ENCODE measurements around the gene FANK1. TPM values are rescaled to one million over a fixed set of nuclear protein-coding genes. Genes with fewer than 3 reads are reported as not detected.

The FANK1 gene
- total RNA-seq, 2 experiments from 2014 or later = not detected

- CTCF ChIA-PET (ENCODE audit: unreplicated experiment) = no interaction called here
- BruUV-seq (replicated peaks) = no TSS peak
Observed at GRCh38 chr10:125936331-125936730, 40.0 kb downstream of the FANK1 start.

GRCh38 chr10:125940515-125940914 lies 44.2 kb downstream of the FANK1 start:
- CTCF ChIA-PET (ENCODE audit: unreplicated experiment) = no interaction called here
- BruUV-seq (replicated peaks) = no TSS peak
- intact Hi-C loops (cut with micrococcal nuclease; ENCODE audit: unreplicated experiment) = no loop called here

More at GRCh38 chr10:125936331-125936730, 40.0 kb downstream of the FANK1 start:
- Histone ChIP-seq H3K9me3 (ENCODE audit: low read length) (no peaks in the 10 kb centered on the region), H3K36me3 (ENCODE audit: insufficient read depth, low read length) (no peaks in the 10 kb centered on the region), H3K4me1 (ENCODE audit: insufficient read depth, low read length, poor library complexity, severe bottlenecking) (no peaks in the 10 kb centered on the region), H3K4me2 (ENCODE audit: low read length) (no peak overlapping the region), H4K20me1 (ENCODE audit: insufficient read depth, low read length) (no peaks in the 10 kb centered on the region), H2AFZ (ENCODE audit: low read length) (no peak overlapping the region), H3K79me2 (ENCODE audit: insufficient read depth, low read depth, low read length) (no peaks in the 10 kb centered on the region), H3K9me2 (ENCODE audit: insufficient read depth, low read length) (no peaks in the 10 kb centered on the region), H3K4me3 (ENCODE audit: low read depth, low read length, poor library complexity, severe bottlenecking) (no peak overlapping the region), H3K27ac (ENCODE audit: low read depth, low read length, poor library complexity, severe bottlenecking) (no peak overlapping the region)
- TF ChIP-seq EZH2phosphoT487 (IDR thresholded peaks at IDR 0.05; ENCODE audit: borderline replicate concordance, low read depth, low read length) (no peak), CTCF (conservative IDR thresholded peaks at IDR 0.05; ENCODE audit: low read length) (no peak)
- intact Hi-C loops (cut with micrococcal nuclease; ENCODE audit: unreplicated experiment) = no loop called here
- POLR2A ChIA-PET = interaction anchor here (0.7 kb wide), 1 partner anchor 473 kb away, joined by 4 read pairs; no protein-coding TSS in a partner anchor
- DNase-seq (ENCODE audit: low spot score) = no peak

More at GRCh38 chr10:125940515-125940914, 44.2 kb downstream of the FANK1 start:
- Histone ChIP-seq H4K20me1 (ENCODE audit: insufficient read depth, low read length) (no peaks in the 10 kb centered on the region), H3K9me2 (ENCODE audit: insufficient read depth, low read length) (no peaks in the 10 kb centered on the region), H3K4me2 (ENCODE audit: low read length) (no peak overlapping the region), H3K4me3 (ENCODE audit: low read depth, low read length, poor library complexity, severe bottlenecking) (no peak overlapping the region), H3K27ac (ENCODE audit: low read depth, low read length, poor library complexity, severe bottlenecking) (no peak overlapping the region), H2AFZ (ENCODE audit: low read length) (no peak overlapping the region), H3K36me3 (ENCODE audit: insufficient read depth, low read length) (no peaks in the 10 kb centered on the region), H3K79me2 (ENCODE audit: insufficient read depth, low read depth, low read length) (no peaks in the 10 kb centered on the region), H3K9me3 (ENCODE audit: low read length) (no peaks in the 10 kb centered on the region), H3K4me1 (ENCODE audit: insufficient read depth, low read length, poor library complexity, severe bottlenecking) (no peaks in the 10 kb centered on the region)
- TF ChIP-seq EZH2phosphoT487 (IDR thresholded peaks at IDR 0.05; ENCODE audit: borderline replicate concordance, low read depth, low read length) (no peak), CTCF (conservative IDR thresholded peaks at IDR 0.05; ENCODE audit: low read length) (no peak)
- POLR2A ChIA-PET = no interaction called here
- DNase-seq (ENCODE audit: low spot score) = no peak
